ENCODE results near the gene CHL1.

DNA sequence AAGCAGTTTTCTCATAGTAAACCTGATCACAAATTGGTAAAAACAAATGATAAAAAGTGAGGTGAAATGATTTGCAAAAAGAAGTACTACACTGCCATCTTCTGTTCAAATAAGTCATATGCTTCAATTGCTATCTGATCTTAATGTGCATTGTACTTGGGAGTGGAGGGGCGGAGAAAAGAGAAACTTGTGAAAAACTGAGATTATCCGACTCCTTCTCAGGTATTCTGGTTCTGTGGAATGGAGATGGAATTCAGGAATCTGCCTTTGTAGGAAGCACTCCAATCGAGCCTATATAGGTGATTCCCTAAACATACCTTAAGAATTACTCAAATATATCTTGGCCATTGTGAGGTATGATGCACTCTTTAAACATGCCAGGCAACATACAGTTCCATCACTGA lies 180.6 kb downstream of the CHL1 start:
- no peak for TF ChIP-seq TAF1 (IDR thresholded peaks at IDR 0.05; ENCODE audit: low read depth)
- TF ChIP-seq RAD21 (IDR thresholded peaks at IDR 0.05; ENCODE audit: low read depth): peak; percentile 41; the same call in 1 of the 2 replicates

Measured in Ishikawa (cell line).